CD14-positive monocyte (primary cell): ENCODE results near the gene DNAJC1. TPM values are rescaled to one million over a fixed set of nuclear protein-coding genes. Genes with fewer than 3 reads are reported as not detected.

Experiments used
- DNase-seq, 3 donors: peaks; one replicate each; pipeline ENCODE4 v3.0.0-alpha.2; 2011 to 2022
- H2AFZ ChIP-seq: 2 replicates; pipeline ENCODE4 v1.6.0; 2012; ENCODE audit warnings: mild to moderate bottlenecking, low read depth, low read length, inconsistent platforms; ENCODE audit not compliant: insufficient read depth, poor library complexity, severe bottlenecking
- H3K27ac ChIP-seq, 2 donors: 1 replicate in 1 of 2; 2 replicates in 1 of 2; pipeline ENCODE4 v1.5.1; 2012 to 2013; ENCODE audit warnings: low read length in 2 of 2, control low read depth in 1 of 2, inconsistent platforms in 1 of 2, low read depth in 1 of 2, mild to moderate bottlenecking in 1 of 2
- H3K27me3 ChIP-seq, 2 donors: one replicate each; pipeline versions ENCODE4 v1.6.0 to v1.6.1; 2011 to 2013; ENCODE audit warnings: low read length in 2 of 2; ENCODE audit not compliant: control insufficient read depth in 2 of 2, insufficient read depth in 2 of 2
- H3K36me3 ChIP-seq, 2 donors: replicated peaks in 1 of 2; 1 replicate in 1 of 2; 2 replicates in 1 of 2; pipeline versions ENCODE4 v1.5.1 to v1.6.1; 2012 to 2013; ENCODE audit warnings: low read length in 2 of 2, control low read depth in 1 of 2, inconsistent platforms in 1 of 2, mild to moderate bottlenecking in 1 of 2; ENCODE audit not compliant: insufficient read depth in 2 of 2, control insufficient read depth in 1 of 2
- H3K4me1 ChIP-seq, 2 donors: 1 replicate in 1 of 2; 2 replicates in 1 of 2; pipeline versions ENCODE4 v1.5.1 to v1.6.1; 2012 to 2013; ENCODE audit warnings: low read length in 2 of 2, control low read depth in 1 of 2, inconsistent platforms in 1 of 2, mild to moderate bottlenecking in 1 of 2, moderate library complexity in 1 of 2; ENCODE audit not compliant: insufficient read depth in 2 of 2, control insufficient read depth in 1 of 2
- H3K4me2 ChIP-seq: replicated peaks from 2 replicates; pipeline ENCODE3; 2012; ENCODE audit warnings: low read length, moderate library complexity, mild to moderate bottlenecking; ENCODE audit not compliant: poor library complexity, severe bottlenecking; ENCODE audit errors: extremely low read depth
- H3K4me3 ChIP-seq, 3 experiments: fragments of 200-600 bp in 1 of 3; sonication (generic) in 1 of 3; replicated peaks in 1 of 3; 1 replicate in 2 of 3; 2 replicates in 1 of 3; pipeline ENCODE4 v1.5.1; 2011 to 2013; ENCODE audit warnings: low read length in 3 of 3, mild to moderate bottlenecking in 3 of 3, control low read depth in 2 of 3, low read depth in 2 of 3, inconsistent platforms in 1 of 3, moderate library complexity in 1 of 3
- H3K79me2 ChIP-seq: 2 replicates; pipeline ENCODE4 v1.6.0; 2012; ENCODE audit warnings: mild to moderate bottlenecking, control low read depth, inconsistent platforms, low read length, moderate library complexity; ENCODE audit not compliant: insufficient read depth
- H3K9ac ChIP-seq: 2 replicates; pipeline ENCODE4 v1.6.0; 2017; ENCODE audit warnings: low read length, mild to moderate bottlenecking; ENCODE audit not compliant: insufficient read depth, poor library complexity, severe bottlenecking
- H3K9me3 ChIP-seq, 2 donors: replicated peaks in 1 of 2; 1 replicate in 1 of 2; 2 replicates in 1 of 2; pipeline versions ENCODE4 v1.5.1 to v1.6.1; 2012 to 2013; ENCODE audit warnings: low read length in 2 of 2, control low read depth in 1 of 2; ENCODE audit not compliant: control insufficient read depth in 1 of 2, insufficient read depth in 1 of 2
- H4K20me1 ChIP-seq: 2 replicates; pipeline ENCODE4 v1.6.0; 2012; ENCODE audit warnings: mild to moderate bottlenecking, low read length, control low read depth, moderate library complexity; ENCODE audit not compliant: insufficient read depth
- H3K27ac Mint-ChIP-seq, 7 donors: one replicate each; pipeline ENCODE4 v1.8.0; 2020; ENCODE audit warnings: mild to moderate bottlenecking in 7 of 7, mixed read lengths in 7 of 7, moderate library complexity in 6 of 7, inconsistent platforms in 2 of 7
- H3K27me3 Mint-ChIP-seq, 3 donors: one replicate each; pipeline ENCODE4 v1.8.0; 2021 to 2022; ENCODE audit warnings: low read depth in 3 of 3, mild to moderate bottlenecking in 3 of 3, mixed read lengths in 3 of 3, moderate library complexity in 3 of 3, inconsistent platforms in 1 of 3
- H3K36me3 Mint-ChIP-seq, 2 donors: one replicate each; pipeline ENCODE4 v1.8.0; 2020; ENCODE audit warnings: mixed read lengths in 2 of 2, inconsistent platforms in 1 of 2, mild to moderate bottlenecking in 1 of 2
- H3K4me1 Mint-ChIP-seq: one replicate; pipeline ENCODE4 v1.8.0; 2020; ENCODE audit warnings: mild to moderate bottlenecking, mixed read lengths
- H3K4me3 Mint-ChIP-seq, 2 donors: one replicate each; pipeline ENCODE4 v1.8.0; 2020; ENCODE audit warnings: mild to moderate bottlenecking in 2 of 2, mixed read lengths in 2 of 2, moderate library complexity in 1 of 2
- H3K9me3 Mint-ChIP-seq, 7 donors: one replicate each; pipeline ENCODE4 v1.8.0; 2020 to 2022; ENCODE audit warnings: mixed read lengths in 7 of 7, mild to moderate bottlenecking in 6 of 7, moderate library complexity in 6 of 7, inconsistent platforms in 2 of 7
- CTCF ChIP-seq: fragments of 200-600 bp; IDR thresholded peaks from one replicate; pipeline ENCODE4 v1.8.0; 2022; ENCODE audit warnings: antibody characterized with exemption, mild to moderate bottlenecking
- WGBS: methylation state at CpG from one replicate; pipeline ENCODE4 v1.1.5; 2013; ENCODE audit warnings: missing lambda C conversion rate; ENCODE audit not compliant: insufficient coverage; 5-methylcytosine and 5-hydroxymethylcytosine counted together
- intact Hi-C, 2 donors: fragments of 100-400 bp; cut with micrococcal nuclease; formaldehyde crosslinking; loops; one replicate each; pipeline versions ENCODE4 v1.15.0 to v1.15.1; 2023
- polyA plus RNA-seq, 3 donors: library from polyadenylated mRNA; depleted of rRNA in 1 of 3; unstranded in 2 of 3; stranded (reverse) in 1 of 3; fragments of 300-500 nt in 2 of 3; fragments of >200 nt in 1 of 3; fragmentation: Illumina TruSeq in 2 of 3; gene quantifications; 1 replicate in 2 of 3; 2 replicates in 1 of 3; pipeline ENCODE4 v1.2.3, GENCODE V29; 2012 to 2021

DNAJC1 gene
- polyA plus RNA-seq, 3 donors = 11.4 to 12.9 (median 12.5) TPM

- Histone ChIP-seq H3K27me3 (no peaks in the 10 kb centered on the region), H4K20me1 (no peaks in the 10 kb centered on the region), H3K9ac (no peak overlapping the region), H3K27ac (no peak overlapping the region), H3K4me1 (no peaks in the 10 kb centered on the region), H3K4me2 (no peak overlapping the region), H3K9me3 (no peaks in the 10 kb centered on the region), H3K79me2 (peaks cover 18% of the 10 kb centered on the region), H3K4me3 (no peak overlapping the region), H2AFZ (no peak overlapping the region), H3K36me3 (no peaks in the 10 kb centered on the region)
- H3K9me3 Mint-ChIP-seq = peaks cover 0 to 3% (median 0%) of the 10 kb centered on the region in 7 donors
- TF ChIP-seq CTCF = no peak
- no peak overlapping the region for H3K4me3 Mint-ChIP-seq
- H3K27me3 Mint-ChIP-seq = peaks cover 0 to 4% (median 4%) of the 10 kb centered on the region in 3 donors
- no peak for DNase-seq
- intact Hi-C loops = no loop called here
- H3K36me3 Mint-ChIP-seq = peaks cover 0 to 2% of the 10 kb centered on the region in 2 donors
- H3K27ac Mint-ChIP-seq = no peak overlapping the region
- peaks cover 7% of the 10 kb centered on the region for H3K4me1 Mint-ChIP-seq
Measured at GRCh38 chr10:21961847-21962246, 41.7 kb downstream of the DNAJC1 start.

- Histone ChIP-seq H3K4me3 (no peak overlapping the region), H3K9me3 (no peaks in the 10 kb centered on the region), H3K79me2 (peaks cover 26% of the 10 kb centered on the region), H3K4me1 (peaks cover under 1 to 1% of the 10 kb centered on the region in 2 donors), H4K20me1 (no peaks in the 10 kb centered on the region), H3K27ac (no peak overlapping the region), H3K36me3 (no peaks in the 10 kb centered on the region), H3K27me3 (no peaks in the 10 kb centered on the region), H3K4me2 (no peak overlapping the region), H2AFZ (no peak overlapping the region), H3K9ac (no peak overlapping the region)
- Mint-ChIP-seq H3K27me3 (peaks cover 0 to 4% (median 1%) of the 10 kb centered on the region in 3 donors), H3K36me3 (peaks cover 0 to 2% of the 10 kb centered on the region in 2 donors), H3K4me1 (peaks cover 9% of the 10 kb centered on the region), H3K4me3 (no peak overlapping the region), H3K9me3 (peaks cover 0 to under 1% (median 0%) of the 10 kb centered on the region in 7 donors), H3K27ac (no peak overlapping the region)
- TF ChIP-seq CTCF = peak; percentile 10
- no peak for DNase-seq
- WGBS = 100% methylated on average over 1 of the region's 2 CpGs
- intact Hi-C loops = loop anchor here in 1 of 2 donors (5.0 kb wide), 1 partner anchor 468 kb away; no protein-coding TSS in a partner anchor
Measured at GRCh38 chr10:21959998-21960397, 43.5 kb downstream of the DNAJC1 start.
